ENCODE results near the gene TPCN2.

The TPCN2 gene

GRCh38 chr11:69154938-69155301 is 106.2 kb downstream of the TPCN2 start:
- DNase-seq, result no peak

GRCh38 chr11:69155302-69156234 is 106.8 kb downstream of the TPCN2 start, which contains the start of gene SMIM38:
SMIM38 (plus strand) TSS chr11:69155935; CDS start chr11:69157847, 1,912 bp downstream.
- DNase-seq, result no peak

- DNase-seq, result no peak
Observed at GRCh38 chr11:69156235-69156639, 107.5 kb downstream of the TPCN2 start.

GRCh38 chr11:69156673-69157155 is 108.0 kb downstream of the TPCN2 start:
- DNase-seq, result peak; percentile 11 to 43

- DNase-seq, result peak; percentile 6 to 51
Observed at GRCh38 chr11:69157156-69157821, 108.6 kb downstream of the TPCN2 start.

GRCh38 chr11:69157822-69158231 is 109.1 kb downstream of the TPCN2 start:
- DNase-seq, result no peak

GRCh38 chr11:69158301-69159149 is 109.8 kb downstream of the TPCN2 start:
- no peak for DNase-seq

- DNase-seq, result no peak
Observed at GRCh38 chr11:69159150-69159852, 110.6 kb downstream of the TPCN2 start.

- DNase-seq, result no peak
Observed at GRCh38 chr11:69160296-69161116, 111.8 kb downstream of the TPCN2 start.

- DNase-seq, result no peak
Observed at GRCh38 chr11:69161117-69161407, 112.3 kb downstream of the TPCN2 start.

- no peak for DNase-seq
Observed at GRCh38 chr11:69162505-69162904, 113.8 kb downstream of the TPCN2 start.

GRCh38 chr11:69163842-69164241 is 115.1 kb downstream of the TPCN2 start:
- no peak for DNase-seq

- no peak for DNase-seq
Observed at GRCh38 chr11:69164824-69165223, 116.1 kb downstream of the TPCN2 start.

- no peak for DNase-seq
Observed at GRCh38 chr11:69165775-69166174, 117.0 kb downstream of the TPCN2 start.

- no peak for DNase-seq
Observed at GRCh38 chr11:69166218-69167115, 117.7 kb downstream of the TPCN2 start.

GRCh38 chr11:69167130-69167915 is 118.6 kb downstream of the TPCN2 start:
- no peak for DNase-seq

- DNase-seq, result no peak
Observed at GRCh38 chr11:69167916-69168691, 119.4 kb downstream of the TPCN2 start.

- DNase-seq, result no peak
Observed at GRCh38 chr11:69169479-69169878, 120.7 kb downstream of the TPCN2 start.

GRCh38 chr11:69170704-69171103 is 122.0 kb downstream of the TPCN2 start:
- DNase-seq, result peak in 1 of 2 experiments; percentile 26
